Activated B cell treated with CpG ODN at 0.5 μM for 24 hours (primary cell): ENCODE measurements around the gene MS4A18. TPM values are rescaled to one million over a fixed set of nuclear protein-coding genes. Genes with fewer than 3 reads are reported as not detected.
A peak's percentile ranks its signal among the peaks of the same experiment; 100 is the strongest.

ENCODE experiments used
- ATAC-seq: fragments of 200-7000 bp; cut with Tn5 transposase; one replicate; pipeline ENCODE4 v1.10.0; 2021; ENCODE audit warnings: low read depth, mild to moderate bottlenecking, moderate library complexity
- CTCF ChIA-PET: fragments of 350-600 bp; sonication (Branson Sonifier 250); formaldehyde crosslinking; loops from one replicate; lab custom pipeline; 2021; ENCODE audit warnings: antibody characterized with exemption; lab: Charles Lee
- POLR2A ChIA-PET: fragments of 350-600 bp; sonication (Branson Sonifier 250); formaldehyde crosslinking; loops from one replicate; lab custom pipeline; 2021; ENCODE audit warnings: antibody characterized with exemption; lab: Charles Lee
- DNase-seq: peaks from one replicate; pipeline ENCODE4 v3.0.0; 2022
- H3K27ac Mint-ChIP-seq: one replicate; pipeline ENCODE4 v1.8.0; 2020; ENCODE audit warnings: mixed read lengths
- H3K27me3 Mint-ChIP-seq: one replicate; pipeline ENCODE4 v1.8.0; 2021; ENCODE audit warnings: mixed read lengths
- H3K36me3 Mint-ChIP-seq: one replicate; pipeline ENCODE4 v1.8.0; 2021; ENCODE audit warnings: low read depth, mixed read lengths
- H3K4me1 Mint-ChIP-seq: one replicate; pipeline ENCODE4 v1.8.0; 2021; ENCODE audit warnings: mixed read lengths
- H3K4me3 Mint-ChIP-seq: one replicate; pipeline ENCODE4 v1.8.0; 2020; ENCODE audit warnings: mild to moderate bottlenecking, mixed read lengths
- H3K9me3 Mint-ChIP-seq: one replicate; pipeline ENCODE4 v1.8.0; 2020; ENCODE audit warnings: mixed read lengths
- intact Hi-C: fragments of 100-400 bp; cut with micrococcal nuclease; formaldehyde crosslinking; loops from one replicate; pipeline ENCODE4 v1.15.1; 2024
- total RNA-seq: library from RNA; stranded (reverse); gene quantifications from 2 replicates; pipeline ENCODE4 v1.2.3, GENCODE V29; 2022
- TF ChIP-seq, protein P1 (sequence below): fragments of 200-600 bp; IDR thresholded peaks from one replicate; pipeline ENCODE4 v1.8.0; 2022; ENCODE audit warnings: antibody characterized with exemption, mild to moderate bottlenecking

Gene MS4A18
- total RNA-seq, 1 donor from 2014 or later = not detected

DNA sequence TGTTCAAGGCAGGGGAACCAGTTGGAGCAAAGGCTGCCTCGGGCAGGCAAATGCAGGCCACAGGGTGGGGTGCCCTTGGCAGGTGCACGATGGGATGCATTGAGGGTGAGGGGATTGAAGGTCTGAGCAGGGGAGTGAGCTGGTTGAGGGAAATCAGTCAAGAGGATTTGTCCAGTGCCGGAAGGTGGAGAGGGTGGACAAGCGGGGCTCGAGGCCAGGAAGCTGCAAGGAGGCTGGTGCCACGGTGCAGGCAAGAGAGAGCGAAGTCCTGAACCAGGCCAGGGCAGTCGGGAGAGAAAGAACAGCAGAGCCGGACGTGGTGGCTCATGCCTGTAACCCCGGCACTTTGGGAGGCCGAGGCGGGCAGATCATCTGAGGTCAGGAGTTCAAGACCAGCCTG, 50.2 kb downstream of the MS4A18 start:
- intact Hi-C loops = loop anchor here (1.0 to 5.0 kb wide), 5 partner anchors 11 to 507 kb away; no protein-coding TSS in a partner anchor
- DNase-seq = no peak
- Mint-ChIP-seq H3K27me3 (peaks cover 12% of the 10 kb centered on the region), H3K4me3 (no peak overlapping the region), H3K9me3 (no peaks in the 10 kb centered on the region), H3K36me3 (no peaks in the 10 kb centered on the region), H3K27ac (no peak overlapping the region), H3K4me1 (peaks cover 11% of the 10 kb centered on the region)
- ChIA-PET CTCF (interaction anchor here (0.6 to 8.4 kb wide), 8 partner anchors 11 to 939 kb away, joined by 3 to 86 read pairs (median 4); partner anchors contain the start of gene MS4A15), POLR2A (interaction anchor here (0.5 to 1.2 kb wide), 3 partner anchors 10 to 224 kb away, joined by 3 to 7 read pairs (median 7); no protein-coding TSS in a partner anchor)
- no peak for ATAC-seq
- TF ChIP-seq, protein P1, sequence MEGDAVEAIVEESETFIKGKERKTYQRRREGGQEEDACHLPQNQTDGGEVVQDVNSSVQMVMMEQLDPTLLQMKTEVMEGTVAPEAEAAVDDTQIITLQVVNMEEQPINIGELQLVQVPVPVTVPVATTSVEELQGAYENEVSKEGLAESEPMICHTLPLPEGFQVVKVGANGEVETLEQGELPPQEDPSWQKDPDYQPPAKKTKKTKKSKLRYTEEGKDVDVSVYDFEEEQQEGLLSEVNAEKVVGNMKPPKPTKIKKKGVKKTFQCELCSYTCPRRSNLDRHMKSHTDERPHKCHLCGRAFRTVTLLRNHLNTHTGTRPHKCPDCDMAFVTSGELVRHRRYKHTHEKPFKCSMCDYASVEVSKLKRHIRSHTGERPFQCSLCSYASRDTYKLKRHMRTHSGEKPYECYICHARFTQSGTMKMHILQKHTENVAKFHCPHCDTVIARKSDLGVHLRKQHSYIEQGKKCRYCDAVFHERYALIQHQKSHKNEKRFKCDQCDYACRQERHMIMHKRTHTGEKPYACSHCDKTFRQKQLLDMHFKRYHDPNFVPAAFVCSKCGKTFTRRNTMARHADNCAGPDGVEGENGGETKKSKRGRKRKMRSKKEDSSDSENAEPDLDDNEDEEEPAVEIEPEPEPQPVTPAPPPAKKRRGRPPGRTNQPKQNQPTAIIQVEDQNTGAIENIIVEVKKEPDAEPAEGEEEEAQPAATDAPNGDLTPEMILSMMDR = no peak

DNA sequence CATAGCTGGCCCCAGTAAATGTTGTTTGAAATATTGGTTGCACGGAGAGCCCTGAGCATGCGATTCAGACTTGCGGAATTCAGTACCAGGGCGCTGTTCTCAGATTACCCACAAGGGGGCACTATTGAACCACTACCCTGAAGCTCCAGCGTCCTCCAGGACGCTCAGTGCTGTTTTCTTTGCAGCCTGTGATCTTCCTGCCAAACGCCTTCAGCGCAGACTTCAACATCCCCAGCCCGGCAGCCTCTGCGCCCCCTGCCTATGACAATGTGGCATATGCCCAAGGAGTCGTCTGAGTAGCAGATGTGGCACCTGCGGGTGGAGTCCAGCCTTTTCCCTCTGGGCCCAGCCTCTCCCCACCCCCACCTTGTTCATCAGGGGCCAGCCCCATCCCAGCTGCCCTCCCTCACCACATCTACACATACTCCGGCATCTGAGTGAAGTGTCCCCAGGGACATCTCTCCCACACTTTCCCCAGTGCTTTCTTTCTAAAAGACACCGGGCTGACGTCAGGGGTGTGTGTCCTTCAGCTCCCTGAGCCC, 51.0 kb downstream of the MS4A18 start:
- CTCF ChIA-PET = interaction anchor here (0.6 to 8.4 kb wide), 9 partner anchors 12 to 501 kb away, joined by 3 to 86 read pairs (median 4); partner anchors contain the start of gene MS4A15
- intact Hi-C loops = loop anchor here (1.0 to 5.0 kb wide), 5 partner anchors 12 to 508 kb away; no protein-coding TSS in a partner anchor
- H3K9me3 Mint-ChIP-seq = no peaks in the 10 kb centered on the region
- H3K4me3 Mint-ChIP-seq = no peak overlapping the region
- H3K27me3 Mint-ChIP-seq = peaks cover 10% of the 10 kb centered on the region
- ATAC-seq (peak; percentile 94), DNase-seq (peak; percentile 64)
- no peak overlapping the region for H3K27ac Mint-ChIP-seq
- TF ChIP-seq, protein P1 = peak; percentile 44
- H3K4me1 Mint-ChIP-seq = peaks cover 11% of the 10 kb centered on the region
- H3K36me3 Mint-ChIP-seq = no peaks in the 10 kb centered on the region
- POLR2A ChIA-PET = interaction anchor here (0.5 to 1.2 kb wide), 5 partner anchors 10 to 388 kb away, joined by 3 to 7 read pairs (median 4); partner anchors contain the start of gene MS4A10

DNA sequence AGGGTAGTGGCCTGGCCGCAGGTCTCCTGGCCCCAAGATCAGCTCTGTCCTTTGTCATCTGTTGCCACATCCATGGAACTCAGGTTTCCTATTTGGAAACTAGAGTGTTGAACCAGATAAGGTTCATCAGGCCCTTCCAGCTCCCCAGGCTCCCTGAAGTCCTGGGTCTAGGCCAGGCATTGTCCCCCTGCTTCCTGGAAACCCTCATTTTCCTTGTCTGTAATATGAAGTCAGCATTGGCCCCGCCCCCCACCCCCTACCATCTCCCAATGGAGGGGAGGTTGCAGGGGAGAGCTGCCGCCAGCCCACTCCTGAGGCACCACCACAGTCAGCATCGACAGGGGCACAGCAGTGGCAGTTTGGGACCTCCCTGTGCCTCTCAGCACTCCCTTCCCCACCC, 51.6 kb downstream of the MS4A18 start:
- CTCF ChIA-PET = interaction anchor here (0.6 to 8.4 kb wide), 7 partner anchors 13 to 500 kb away, joined by 3 to 86 read pairs (median 5); partner anchors contain the start of gene MS4A15
- H3K36me3 Mint-ChIP-seq = no peaks in the 10 kb centered on the region
- H3K27ac Mint-ChIP-seq = no peak overlapping the region
- TF ChIP-seq, protein P1 = no peak
- no peaks in the 10 kb centered on the region for H3K9me3 Mint-ChIP-seq
- no peak for DNase-seq
- ATAC-seq = no peak
- peaks cover 11% of the 10 kb centered on the region for H3K4me1 Mint-ChIP-seq
- no peak overlapping the region for H3K4me3 Mint-ChIP-seq
- POLR2A ChIA-PET = interaction anchor here (0.6 to 0.8 kb wide), 2 partner anchors 9 to 387 kb away, joined by 3 to 4 read pairs; partner anchors contain the start of gene MS4A10
- peaks cover 10% of the 10 kb centered on the region for H3K27me3 Mint-ChIP-seq
- intact Hi-C loops = loop anchor here (5.0 kb wide), 2 partner anchors 56 to 509 kb away; no protein-coding TSS in a partner anchor

GRCh38 chr11:60777106-60777505, 52.6 kb downstream of the MS4A18 start:
- intact Hi-C loops = loop anchor here (5.0 kb wide), 2 partner anchors 55 to 510 kb away; no protein-coding TSS in a partner anchor
- ChIA-PET POLR2A (no interaction called here), CTCF (interaction anchor here (3.6 to 8.4 kb wide), 2 partner anchors 13 to 20 kb away, joined by 12 to 86 read pairs; partner anchors contain the start of gene MS4A15)
- H3K27me3 Mint-ChIP-seq = peaks cover 4% of the 10 kb centered on the region
- ATAC-seq = no peak
- H3K27ac Mint-ChIP-seq = no peak overlapping the region
- peaks cover 11% of the 10 kb centered on the region for H3K4me1 Mint-ChIP-seq
- no peaks in the 10 kb centered on the region for H3K36me3 Mint-ChIP-seq
- H3K9me3 Mint-ChIP-seq = no peaks in the 10 kb centered on the region
- no peak for DNase-seq
- H3K4me3 Mint-ChIP-seq = no peak overlapping the region
- TF ChIP-seq, protein P1 = no peak

GRCh38 chr11:60777572-60777971, 53.1 kb downstream of the MS4A18 start:
- Mint-ChIP-seq H3K27ac (no peak overlapping the region), H3K4me1 (peaks cover 11% of the 10 kb centered on the region), H3K36me3 (no peaks in the 10 kb centered on the region), H3K4me3 (no peak overlapping the region), H3K27me3 (peaks cover 4% of the 10 kb centered on the region), H3K9me3 (no peaks in the 10 kb centered on the region)
- ATAC-seq (no peak), DNase-seq (no peak)
- ChIA-PET POLR2A (no interaction called here), CTCF (interaction anchor here (1.6 to 8.4 kb wide), 3 partner anchors 14 to 54 kb away, joined by 4 to 86 read pairs (median 12); partner anchors contain the start of gene MS4A15)
- TF ChIP-seq, protein P1 = no peak
- intact Hi-C loops = loop anchor here (5.0 kb wide), 2 partner anchors 55 to 510 kb away; no protein-coding TSS in a partner anchor
